GDM1 (cell line): ENCODE results near the gene YJEFN3.

Experiments used
- DNase-seq: peaks from one replicate; lab custom pipeline; 2025; lab: John Stamatoyannopoulos, UW

The YJEFN3 gene

GRCh38 chr19:19554074-19555023 is 25.6 kb downstream of the YJEFN3 start:
- DNase-seq: no peak

- no peak for DNase-seq
Measured at GRCh38 chr19:19558055-19558454, 29.3 kb downstream of the YJEFN3 start.

GRCh38 chr19:19558636-19559035 is 29.9 kb downstream of the YJEFN3 start:
- no peak for DNase-seq

GRCh38 chr19:19559931-19560330 is 31.2 kb downstream of the YJEFN3 start:
- no peak for DNase-seq

- no peak for DNase-seq
Measured at GRCh38 chr19:19561946-19562664, 33.4 kb downstream of the YJEFN3 start.

GRCh38 chr19:19562665-19563347 is 34.1 kb downstream of the YJEFN3 start:
- DNase-seq: no peak

GRCh38 chr19:19563348-19563848 is 34.7 kb downstream of the YJEFN3 start:
- no peak for DNase-seq

GRCh38 chr19:19566306-19566705 is 37.6 kb downstream of the YJEFN3 start:
- no peak for DNase-seq

GRCh38 chr19:19567391-19567790 is 38.7 kb downstream of the YJEFN3 start:
- DNase-seq: no peak

GRCh38 chr19:19568802-19569756 is 40.4 kb downstream of the YJEFN3 start:
- no peak for DNase-seq

- no peak for DNase-seq
Measured at GRCh38 chr19:19570571-19570970, 41.9 kb downstream of the YJEFN3 start.

- no peak for DNase-seq
Measured at GRCh38 chr19:19571071-19571786, 42.5 kb downstream of the YJEFN3 start.

GRCh38 chr19:19575411-19575810 is 46.7 kb downstream of the YJEFN3 start:
- no peak for DNase-seq

GRCh38 chr19:19578252-19578651 is 49.5 kb downstream of the YJEFN3 start:
- no peak for DNase-seq

GRCh38 chr19:19579533-19580361 is 51.0 kb downstream of the YJEFN3 start:
- no peak for DNase-seq

- no peak for DNase-seq
Measured at GRCh38 chr19:19580418-19580817, 51.7 kb downstream of the YJEFN3 start.

- no peak for DNase-seq
Measured at GRCh38 chr19:19581391-19581790, 52.7 kb downstream of the YJEFN3 start.

- DNase-seq: no peak
Measured at GRCh38 chr19:19582471-19582870, 53.8 kb downstream of the YJEFN3 start.

GRCh38 chr19:19584356-19584755 is 55.6 kb downstream of the YJEFN3 start:
- DNase-seq: no peak
